GM18519 (cell line): ENCODE measurements around the gene UPK1B.
"Not testable (repeated sequence)": the region's sequence is repeated elsewhere in the genome, so short reads cannot be mapped to it uniquely, and the experiment has no call there.

Experiments used
- ATAC-seq: cut with Tn5 transposase; IDR thresholded peaks from one replicate; pipeline ENCODE4 v1.9.1; 2021; ENCODE audit warnings: mild to moderate bottlenecking, moderate library complexity; ENCODE audit not compliant: unreplicated experiment, low FRiP score

UPK1B gene

GRCh38 chr3:119173325-119173724 is at the start of gene UPK1B:
Gene UPK1B (plus strand): TSS chr3:119173598. CDS start chr3:119186742, 13,144 bp downstream.
- no peak for ATAC-seq

- no peak for ATAC-seq
Measured at GRCh38 chr3:119125342-119125741, 48.1 kb upstream of the UPK1B start.

- ATAC-seq: no peak
Measured at GRCh38 chr3:119125742-119126504, 47.5 kb upstream of the UPK1B start.

GRCh38 chr3:119130291-119130690 is 43.1 kb upstream of the UPK1B start:
- ATAC-seq: not testable (repeated sequence)

GRCh38 chr3:119132291-119132690 is 41.1 kb upstream of the UPK1B start:
- ATAC-seq: not testable (repeated sequence)

- ATAC-seq: not testable (repeated sequence)
Measured at GRCh38 chr3:119139360-119139759, 34.0 kb upstream of the UPK1B start.

GRCh38 chr3:119140466-119140865 is 32.9 kb upstream of the UPK1B start:
- ATAC-seq: no peak

- peak; percentile 12 for ATAC-seq
Measured at GRCh38 chr3:119145128-119145499, 28.3 kb upstream of the UPK1B start.

GRCh38 chr3:119145500-119146167 is 27.8 kb upstream of the UPK1B start, which contains the start of gene TEX55:
Gene TEX55 (plus strand): TSS chr3:119146165. CDS start chr3:119146190, 25 bp downstream.
- peak; percentile 58 for ATAC-seq

GRCh38 chr3:119146578-119147375 is 26.6 kb upstream of the UPK1B start:
- ATAC-seq: no peak

GRCh38 chr3:119147494-119147893 is 25.9 kb upstream of the UPK1B start:
- ATAC-seq: no peak

GRCh38 chr3:119148493-119149180 is 24.8 kb upstream of the UPK1B start:
- no peak for ATAC-seq

GRCh38 chr3:119149484-119149883 is 23.9 kb upstream of the UPK1B start:
- ATAC-seq: no peak

GRCh38 chr3:119156868-119157267 is 16.5 kb upstream of the UPK1B start:
- no peak for ATAC-seq

GRCh38 chr3:119157971-119158370 is 15.4 kb upstream of the UPK1B start:
- no peak for ATAC-seq

- no peak for ATAC-seq
Measured at GRCh38 chr3:119160361-119160760, 13.0 kb upstream of the UPK1B start.

GRCh38 chr3:119160815-119161214 is 12.6 kb upstream of the UPK1B start:
- ATAC-seq: no peak

GRCh38 chr3:119161240-119161639 is 12.2 kb upstream of the UPK1B start:
- ATAC-seq: no peak

- not testable (repeated sequence) for ATAC-seq
Measured at GRCh38 chr3:119164745-119165144, 8.7 kb upstream of the UPK1B start.

- no peak for ATAC-seq
Measured at GRCh38 chr3:119170821-119171220, 2.6 kb upstream of the UPK1B start.
